Adrenal gland (tissue), 5 donors: ENCODE measurements around the gene CGNL1.

Experiments used
- POLR2A ChIP-seq, 2 donors: fragments of 450-650 bp; IDR thresholded peaks; one replicate each; pipeline ENCODE4 v1.6.1; 2017; ENCODE audit warnings: antibody characterized with exemption in 2 of 2, mild to moderate bottlenecking in 2 of 2, moderate library complexity in 1 of 2
- TF ChIP-seq, protein P1 (sequence below), 6 experiments: fragments of 450-650 bp in 4 of 6; fragments of 200-600 bp in 2 of 6; sonication (generic) in 1 of 6; IDR thresholded peaks; 1 replicate in 5 of 6; 2 replicates in 1 of 6; pipeline versions ENCODE4 v1.5.1 to v1.8.0; 2016 to 2021; ENCODE audit warnings: antibody characterized with exemption in 6 of 6, mild to moderate bottlenecking in 2 of 6, moderate library complexity in 1 of 6
- donor health status: DM: no; HTN: no; CAD: no.

GRCh38 chr15:57552678-57553334 is 176.5 kb downstream of the CGNL1 start:
- TF ChIP-seq, protein P1, sequence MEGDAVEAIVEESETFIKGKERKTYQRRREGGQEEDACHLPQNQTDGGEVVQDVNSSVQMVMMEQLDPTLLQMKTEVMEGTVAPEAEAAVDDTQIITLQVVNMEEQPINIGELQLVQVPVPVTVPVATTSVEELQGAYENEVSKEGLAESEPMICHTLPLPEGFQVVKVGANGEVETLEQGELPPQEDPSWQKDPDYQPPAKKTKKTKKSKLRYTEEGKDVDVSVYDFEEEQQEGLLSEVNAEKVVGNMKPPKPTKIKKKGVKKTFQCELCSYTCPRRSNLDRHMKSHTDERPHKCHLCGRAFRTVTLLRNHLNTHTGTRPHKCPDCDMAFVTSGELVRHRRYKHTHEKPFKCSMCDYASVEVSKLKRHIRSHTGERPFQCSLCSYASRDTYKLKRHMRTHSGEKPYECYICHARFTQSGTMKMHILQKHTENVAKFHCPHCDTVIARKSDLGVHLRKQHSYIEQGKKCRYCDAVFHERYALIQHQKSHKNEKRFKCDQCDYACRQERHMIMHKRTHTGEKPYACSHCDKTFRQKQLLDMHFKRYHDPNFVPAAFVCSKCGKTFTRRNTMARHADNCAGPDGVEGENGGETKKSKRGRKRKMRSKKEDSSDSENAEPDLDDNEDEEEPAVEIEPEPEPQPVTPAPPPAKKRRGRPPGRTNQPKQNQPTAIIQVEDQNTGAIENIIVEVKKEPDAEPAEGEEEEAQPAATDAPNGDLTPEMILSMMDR (IDR thresholded peaks at IDR 0.05), result no peak
- no peak for TF ChIP-seq POLR2A (IDR thresholded peaks at IDR 0.05)
